IMR-90 (cell line): ENCODE results near the gene OSBPL2. TPM values are rescaled to one million over a fixed set of nuclear protein-coding genes. Genes with fewer than 3 reads are reported as not detected.

ENCODE experiments used
- ATAC-seq: fragments of 200-7000 bp; cut with Tn5 transposase; 2 replicates; pipeline ENCODE4 v1.9.1; 2020; ENCODE audit warnings: low read depth, mild to moderate bottlenecking, moderate library complexity
- BruUV-seq: library from RNA; stranded (reverse); fragments of 400-500 nt; replicated peaks from 2 replicates; lab custom pipeline; 2021; lab: Mats Ljungman, UMichigan
- CTCF ChIA-PET: fragments of 300-600 bp; formaldehyde crosslinking; extraction: SDS; loops from one replicate; lab custom pipeline; 2021; ENCODE audit warnings: antibody characterized with exemption; lab: Yijun Ruan, JAX
- POLR2A ChIA-PET: fragments of 300-600 bp; sonication (Branson Sonifier 250); formaldehyde crosslinking; loops from one replicate; lab custom pipeline; 2022; ENCODE audit warnings: antibody characterized with exemption; ENCODE audit not compliant: unreplicated experiment; lab: Charles Lee
- DNase-seq: peaks from one replicate; pipeline ENCODE4 v3.0.0; 2013
- H2AFZ ChIP-seq: replicated peaks from 2 replicates; pipeline ENCODE3; 2013; ENCODE audit warnings: low read length, mild to moderate bottlenecking; ENCODE audit not compliant: poor library complexity
- H2AK5ac ChIP-seq: 2 replicates; pipeline ENCODE4 v1.6.1; 2013; ENCODE audit warnings: low read depth, low read length, inconsistent platforms
- H2AK9ac ChIP-seq: replicated peaks from 2 replicates; pipeline ENCODE3; 2013; ENCODE audit warnings: mild to moderate bottlenecking, low read depth, low read length, moderate library complexity; ENCODE audit not compliant: poor library complexity
- H2BK120ac ChIP-seq: 2 replicates; pipeline ENCODE4 v1.6.1; 2013; ENCODE audit warnings: low read depth, low read length, inconsistent platforms
- H2BK15ac ChIP-seq: 3 replicates; pipeline ENCODE4 v1.6.1; 2013; ENCODE audit warnings: low read depth, low read length, inconsistent platforms
- H2BK20ac ChIP-seq: 2 replicates; pipeline ENCODE4 v1.6.1; 2013; ENCODE audit warnings: low read depth, mild to moderate bottlenecking, inconsistent platforms, low read length, moderate library complexity
- H2BK5ac ChIP-seq: 2 replicates; pipeline ENCODE4 v1.6.1; 2013; ENCODE audit warnings: mild to moderate bottlenecking, low read depth, low read length, inconsistent platforms; ENCODE audit not compliant: poor library complexity, severe bottlenecking
- H3K14ac ChIP-seq: replicated peaks from 2 replicates; pipeline ENCODE4 v1.6.1; 2013; ENCODE audit warnings: low read depth, low read length, inconsistent platforms
- H3K18ac ChIP-seq: 2 replicates; pipeline ENCODE4 v1.6.1; 2013; ENCODE audit warnings: low read depth, low read length, control low read depth
- H3K23ac ChIP-seq: 2 replicates; pipeline ENCODE4 v1.6.1; 2013; ENCODE audit warnings: low read depth, low read length, inconsistent platforms
- H3K27ac ChIP-seq: 2 replicates; pipeline ENCODE4 v1.5.1; 2013; ENCODE audit warnings: mild to moderate bottlenecking, control low read depth, low read length; ENCODE audit not compliant: insufficient read depth
- H3K27me3 ChIP-seq: 2 replicates; pipeline ENCODE4 v1.6.1; 2013; ENCODE audit warnings: low read length; ENCODE audit not compliant: control insufficient read depth, insufficient read depth
- H3K36me3 ChIP-seq: 2 replicates; pipeline ENCODE4 v1.6.1; 2013; ENCODE audit warnings: low read length, mixed read lengths; ENCODE audit not compliant: control insufficient read depth, insufficient read depth
- H3K4ac ChIP-seq: 2 replicates; pipeline ENCODE4 v1.6.1; 2013; ENCODE audit warnings: low read depth, low read length, inconsistent platforms
- H3K4me1 ChIP-seq: 2 replicates; pipeline ENCODE4 v1.6.1; 2013; ENCODE audit warnings: low read length, mixed read lengths; ENCODE audit not compliant: control insufficient read depth, insufficient read depth
- H3K4me2 ChIP-seq: 2 replicates; pipeline ENCODE4 v1.6.1; 2013; ENCODE audit warnings: low read depth, mild to moderate bottlenecking, control low read depth, low read length, moderate library complexity
- H3K4me3 ChIP-seq: 2 replicates; pipeline ENCODE4 v1.5.1; 2013; ENCODE audit warnings: low read depth, mild to moderate bottlenecking, control low read depth, low read length, moderate library complexity; ENCODE audit not compliant: insufficient read depth
- H3K56ac ChIP-seq: 2 replicates; pipeline ENCODE4 v1.6.1; 2013; ENCODE audit warnings: low read length, inconsistent platforms; ENCODE audit not compliant: insufficient read depth; ENCODE audit errors: extremely low read depth
- H3K79me1 ChIP-seq, 2 experiments: 2 replicates each; pipeline ENCODE4 v1.6.1; 2013; ENCODE audit warnings: low read length in 2 of 2, inconsistent platforms in 1 of 2, low read depth in 1 of 2
- H3K9ac ChIP-seq: 2 replicates; pipeline ENCODE4 v1.6.1; 2013; ENCODE audit warnings: low read depth, low read length, control low read depth
- H3K9me1 ChIP-seq: 2 replicates; pipeline ENCODE4 v1.6.1; 2013; ENCODE audit warnings: low read length, inconsistent platforms; ENCODE audit not compliant: insufficient read depth
- H3K9me3 ChIP-seq: 2 replicates; pipeline ENCODE4 v1.6.1; 2013; ENCODE audit warnings: low read length; ENCODE audit not compliant: control insufficient read depth, insufficient read depth
- H4K20me1 ChIP-seq: 2 replicates; pipeline ENCODE4 v1.6.1; 2013; ENCODE audit warnings: low read length, inconsistent platforms; ENCODE audit not compliant: insufficient read depth
- H4K5ac ChIP-seq: 2 replicates; pipeline ENCODE4 v1.6.1; 2013; ENCODE audit warnings: mild to moderate bottlenecking, low read depth, low read length, control low read depth
- H4K8ac ChIP-seq, 2 experiments: 2 replicates each; pipeline ENCODE4 v1.6.1; 2013; ENCODE audit warnings: low read depth in 2 of 2, low read length in 2 of 2, control low read depth in 1 of 2, inconsistent platforms in 1 of 2
- H4K91ac ChIP-seq: 2 replicates; pipeline ENCODE4 v1.6.1; 2013; ENCODE audit warnings: low read depth, low read length, inconsistent platforms; ENCODE audit not compliant: insufficient read depth
- BHLHE40 ChIP-seq: fragments of 150-350 bp; IDR thresholded peaks from 2 replicates; pipeline ENCODE4 v1.6.1; 2016; ENCODE audit warnings: mild to moderate bottlenecking, low read depth, low read length
- CEBPB ChIP-seq: IDR thresholded peaks from 2 replicates; pipeline ENCODE4 v1.6.1; 2012; ENCODE audit warnings: low read depth, low read length, improper control_type of control experiment
- CHD1 ChIP-seq: IDR thresholded peaks from 2 replicates; pipeline ENCODE4 v1.6.1; 2012; ENCODE audit warnings: low read depth, low read length, improper control_type of control experiment
- CTCF ChIP-seq: conservative IDR thresholded peaks from 2 replicates; pipeline ENCODE4 v1.5.1; 2012; ENCODE audit warnings: mild to moderate bottlenecking, low read depth, low read length, improper control_type of control experiment
- ELK1 ChIP-seq: fragments of 150-350 bp; IDR thresholded peaks from 2 replicates; pipeline ENCODE4 v1.6.1; 2016; ENCODE audit warnings: low read depth, mild to moderate bottlenecking, low read length, moderate library complexity, borderline replicate concordance
- FOS ChIP-seq: fragments of 150-350 bp; IDR thresholded peaks from 2 replicates; pipeline ENCODE4 v1.6.1; 2016; ENCODE audit warnings: low read depth, low read length
- MAFK ChIP-seq: IDR thresholded peaks from 2 replicates; pipeline ENCODE4 v1.6.1; 2012; ENCODE audit warnings: low read depth, low read length, improper control_type of control experiment
- MAZ ChIP-seq: IDR thresholded peaks from 2 replicates; pipeline ENCODE4 v1.6.1; 2012; ENCODE audit warnings: low read depth, mild to moderate bottlenecking, low read length, improper control_type of control experiment, moderate library complexity, borderline replicate concordance
- MXI1 ChIP-seq: IDR thresholded peaks from 2 replicates; pipeline ENCODE4 v1.6.1; 2012; ENCODE audit warnings: low read depth, mild to moderate bottlenecking, low read length, moderate library complexity, borderline replicate concordance
- NFE2L2 ChIP-seq: fragments of 150-350 bp; IDR thresholded peaks from 2 replicates; pipeline ENCODE4 v1.6.1; 2016; ENCODE audit warnings: low read depth, mild to moderate bottlenecking, low read length
- POLR2A ChIP-seq: IDR thresholded peaks from 2 replicates; pipeline ENCODE4 v1.6.1; 2012; ENCODE audit warnings: mild to moderate bottlenecking, low read depth, low read length
- RAD21 ChIP-seq: IDR thresholded peaks from 2 replicates; pipeline ENCODE4 v1.6.1; 2012; ENCODE audit warnings: low read length, improper control_type of control experiment
- RCOR1 ChIP-seq: IDR thresholded peaks from 2 replicates; pipeline ENCODE4 v1.6.1; 2012; ENCODE audit warnings: mild to moderate bottlenecking, low read length, improper control_type of control experiment; ENCODE audit not compliant: insufficient replicate concordance
- RFX5 ChIP-seq: IDR thresholded peaks from 2 replicates; pipeline ENCODE4 v1.8.0; 2012; ENCODE audit warnings: low read depth, mild to moderate bottlenecking, low read length, moderate library complexity
- SMC3 ChIP-seq: fragments of 150-350 bp; IDR thresholded peaks from 2 replicates; pipeline ENCODE4 v1.6.1; 2016; ENCODE audit warnings: low read depth, mild to moderate bottlenecking, antibody characterized with exemption, low read length, moderate library complexity
- USF2 ChIP-seq: fragments of 150-350 bp; IDR thresholded peaks from 2 replicates; pipeline ENCODE4 v1.6.1; 2017; ENCODE audit warnings: mild to moderate bottlenecking, antibody characterized with exemption, low read length, low read depth
- WGBS, 2 experiments: methylation state at CpG; one replicate each; pipeline versions ENCODE4 v1.1.5 to v1.1.7; 2013; ENCODE audit warnings: missing lambda C conversion rate in 2 of 2; ENCODE audit not compliant: insufficient read length in 1 of 2; ENCODE audit errors: extremely low coverage in 2 of 2; 5-methylcytosine and 5-hydroxymethylcytosine counted together
- dilution Hi-C: fragments of 300-500 bp; cut with HindIII; formaldehyde crosslinking; loops from one replicate; pipeline ENCODE4 v1.14.3; 2018; ENCODE audit warnings: low sequenced_read_pairs; ENCODE audit not compliant: unreplicated experiment
- in situ Hi-C: fragments of 300-500 bp; cut with MboI; formaldehyde crosslinking; loops from 3 replicates; pipeline ENCODE4 v1.14.3; 2019; ENCODE audit warnings: low sequenced_read_pairs, inconsistent platforms, mixed read lengths
- intact Hi-C: fragments of 100-400 bp; cut with micrococcal nuclease; formaldehyde crosslinking; loops from 2 replicates; pipeline ENCODE4 v1.10.0; 2022
- polyA plus RNA-seq, 3 experiments: library from polyadenylated mRNA; depleted of rRNA; stranded (reverse); fragments of >200 nt; gene quantifications; 2 replicates each; pipeline ENCODE4 v1.2.3, GENCODE V29; 2012; ENCODE audit warnings: low replicate concordance in 1 of 3
- total RNA-seq: library from RNA; depleted of rRNA; stranded (reverse); fragments of >200 nt; gene quantifications from 2 replicates; pipeline ENCODE4 v1.2.3, GENCODE V29; 2012

OSBPL2 gene
- total and polyA plus RNA-seq, 2 of the 4 experiments (the other 2 are of a cell fraction): 19.3 to 27.6 TPM

- no peak for ATAC-seq
- Histone ChIP-seq H2BK5ac (no peak overlapping the region), H4K8ac (no peak overlapping the region), H3K9me1 (no peaks in the 10 kb centered on the region), H3K56ac (no peak overlapping the region), H2AK5ac (no peak overlapping the region), H3K4me3 (no peak overlapping the region), H3K27me3 (peaks cover 19% of the 10 kb centered on the region), H3K23ac (no peak overlapping the region), H3K14ac (no peak overlapping the region), H2AFZ (no peak overlapping the region), H3K4ac (no peak overlapping the region), H3K4me1 (peaks cover 4% of the 10 kb centered on the region), H4K5ac (no peak overlapping the region), H2AK9ac (no peak overlapping the region), H2BK15ac (no peak overlapping the region), H3K36me3 (peaks cover under 1% of the 10 kb centered on the region; the same call in 1 of the 2 replicates), H3K9ac (no peak overlapping the region), H3K9me3 (peaks cover 4% of the 10 kb centered on the region), H2BK20ac (no peak overlapping the region), H3K79me1 (peaks cover 9 to 20% of the 10 kb centered on the region in 2 experiments), H3K18ac (no peak overlapping the region), H4K20me1 (peaks cover 17% of the 10 kb centered on the region), H3K27ac (no peak overlapping the region), H2BK120ac (no peak overlapping the region), H3K4me2 (no peak overlapping the region), H4K91ac (no peak overlapping the region)
- in situ Hi-C loops (no loop called here), intact Hi-C loops (no loop called here), dilution Hi-C loops (no loop called here)
- DNase-seq: no peak
- CTCF ChIA-PET: no interaction called here
- POLR2A ChIA-PET: no interaction called here
- BruUV-seq: no TSS peak
- TF ChIP-seq CTCF (no peak), MAFK (no peak), FOS (no peak), RAD21 (no peak), USF2 (no peak), POLR2A (no peak), ELK1 (no peak), SMC3 (no peak), RCOR1 (no peak), MAZ (no peak), MXI1 (no peak), NFE2L2 (no peak), CEBPB (no peak), RFX5 (no peak), BHLHE40 (no peak), CHD1 (no peak)
- WGBS, 2 experiments: 97% methylated on average over 9 of the region's 9 CpGs; no CpG with 5 or more reads in 1 of the 2 experiments
These were observed 2.6 kb upstream of the OSBPL2 start for GRCh38 chr20:62235777-62236157.
